Right lung (tissue), 5 donors: ENCODE data around the gene STYK1. TPM values are rescaled to one million over a fixed set of nuclear protein-coding genes. Genes with fewer than 3 reads are reported as not detected.
"Not testable (repeated sequence)": the region's sequence is repeated elsewhere in the genome, so short reads cannot be mapped to it uniquely, and the experiment has no call there.

Source experiments
- DNase-seq, 2 donors: peaks; one replicate each; pipeline ENCODE4 v3.0.0-alpha.2; 2013
- polyA plus RNA-seq, 5 donors: library from polyadenylated mRNA; unstranded; fragments of 120-200 nt; gene quantifications; one replicate each; pipeline versions ENCODE4 v1.2.1 to v1.2.3, GENCODE V29; 2013; ENCODE audit warnings: inconsistent platforms in 1 of 5, low replicate concordance in 1 of 5; ENCODE audit not compliant: insufficient read length in 5 of 5, insufficient read depth in 1 of 5

Gene STYK1
- polyA plus RNA-seq, 5 donors, result 0.54 to 0.85 (median 0.60) TPM

GRCh38 chr12:10620078-10620779 is 53.6 kb downstream of the STYK1 start:
- no peak for DNase-seq

- no peak for DNase-seq
These were observed 55.4 kb downstream of the STYK1 start for GRCh38 chr12:10618338-10618987.

- DNase-seq, result no peak
These were observed 56.0 kb downstream of the STYK1 start for GRCh38 chr12:10617863-10618262.

GRCh38 chr12:10615532-10615931 is 58.3 kb downstream of the STYK1 start:
- DNase-seq, result no peak

- no peak for DNase-seq
These were observed 59.8 kb downstream of the STYK1 start for GRCh38 chr12:10614056-10614370.

- peak; percentile 96 to 97 for DNase-seq
These were observed 60.4 kb downstream of the STYK1 start, which contains the start of gene MAGOHB for GRCh38 chr12:10613349-10614055. Gene MAGOHB (minus strand): TSS chr12:10613609. CDS start chr12:10613532, 77 bp downstream.

GRCh38 chr12:10612984-10613348 is 60.9 kb downstream of the STYK1 start:
- no peak for DNase-seq

- DNase-seq, result no peak
These were observed 61.7 kb downstream of the STYK1 start for GRCh38 chr12:10612110-10612509.

- DNase-seq, result not testable (repeated sequence)
These were observed 62.6 kb downstream of the STYK1 start for GRCh38 chr12:10611258-10611657.

- DNase-seq, result no peak
These were observed 63.7 kb downstream of the STYK1 start for GRCh38 chr12:10610188-10610587.

GRCh38 chr12:10607885-10608458 is 65.9 kb downstream of the STYK1 start:
- no peak for DNase-seq

- no peak for DNase-seq
These were observed 72.0 kb downstream of the STYK1 start for GRCh38 chr12:10601860-10602259.

GRCh38 chr12:10600988-10601387 is 72.9 kb downstream of the STYK1 start:
- no peak for DNase-seq

GRCh38 chr12:10595881-10596280 is 78.0 kb downstream of the STYK1 start:
- DNase-seq, result no peak

- DNase-seq, result no peak
These were observed 82.9 kb downstream of the STYK1 start for GRCh38 chr12:10590966-10591365.

- no peak for DNase-seq
These were observed 89.4 kb downstream of the STYK1 start for GRCh38 chr12:10584415-10584814.

- no peak for DNase-seq
These were observed 91.1 kb downstream of the STYK1 start for GRCh38 chr12:10582704-10583103.

- DNase-seq, result not testable (repeated sequence)
These were observed 91.7 kb downstream of the STYK1 start for GRCh38 chr12:10582133-10582532.

- DNase-seq, result no peak
These were observed 99.5 kb downstream of the STYK1 start for GRCh38 chr12:10574307-10574706.

- DNase-seq, result not testable (repeated sequence)
These were observed 101.8 kb downstream of the STYK1 start for GRCh38 chr12:10572021-10572490.

- DNase-seq, result no peak
These were observed 102.7 kb downstream of the STYK1 start for GRCh38 chr12:10571141-10571540.
